ENCODE measurements around the gene CDH4. TPM values are rescaled to one million over a fixed set of nuclear protein-coding genes. Genes with fewer than 3 reads are reported as not detected.

CDH4 gene
- total RNA-seq, 2 donors from 2014 or later: 0.29 to 0.45 TPM

GRCh38 chr20:61573415-61574305 lies 321.6 kb downstream of the CDH4 start:
- no peak for ATAC-seq (replicated peaks)
- Mint-ChIP-seq H3K9me3 (no peaks in the 10 kb centered on the region), H3K27me3 (peaks cover 5% of the 10 kb centered on the region), H3K4me1 (no peaks in the 10 kb centered on the region), H3K4me3 (no peak overlapping the region), H3K27ac (no peak overlapping the region), H3K36me3 (ENCODE audit: low read depth) (no peaks in the 10 kb centered on the region)

GRCh38 chr20:61575151-61575937 lies 323.3 kb downstream of the CDH4 start:
- no peak for ATAC-seq (replicated peaks)
- Mint-ChIP-seq H3K36me3 (ENCODE audit: low read depth) (no peaks in the 10 kb centered on the region), H3K4me3 (no peak overlapping the region), H3K27me3 (peaks cover 5% of the 10 kb centered on the region), H3K4me1 (no peaks in the 10 kb centered on the region), H3K9me3 (no peaks in the 10 kb centered on the region), H3K27ac (no peak overlapping the region)

- Mint-ChIP-seq H3K4me3 (no peak overlapping the region), H3K27ac (no peak overlapping the region), H3K27me3 (peaks cover 5% of the 10 kb centered on the region), H3K36me3 (ENCODE audit: low read depth) (no peaks in the 10 kb centered on the region), H3K4me1 (no peaks in the 10 kb centered on the region), H3K9me3 (no peaks in the 10 kb centered on the region)
- ATAC-seq (replicated peaks): no peak
Measured at GRCh38 chr20:61576372-61576771, 324.3 kb downstream of the CDH4 start.

GRCh38 chr20:61577065-61577464 lies 325.0 kb downstream of the CDH4 start:
- Mint-ChIP-seq H3K4me1 (no peaks in the 10 kb centered on the region), H3K27me3 (peaks cover 6% of the 10 kb centered on the region), H3K9me3 (no peaks in the 10 kb centered on the region), H3K27ac (no peak overlapping the region), H3K36me3 (ENCODE audit: low read depth) (no peaks in the 10 kb centered on the region), H3K4me3 (no peak overlapping the region)
- no peak for ATAC-seq (replicated peaks)

- no peaks in the 10 kb centered on the region for H3K4me1 Mint-ChIP-seq
- H3K36me3 Mint-ChIP-seq (ENCODE audit: low read depth): no peaks in the 10 kb centered on the region
- ATAC-seq (replicated peaks): no peak
- peaks cover 10% of the 10 kb centered on the region for H3K27me3 Mint-ChIP-seq
- no peak overlapping the region for H3K4me3 Mint-ChIP-seq
- H3K27ac Mint-ChIP-seq: no peak overlapping the region
- H3K9me3 Mint-ChIP-seq: no peaks in the 10 kb centered on the region
Measured at GRCh38 chr20:61579908-61580307, 327.8 kb downstream of the CDH4 start.

GRCh38 chr20:61580958-61581824 lies 329.1 kb downstream of the CDH4 start:
- H3K4me1 Mint-ChIP-seq: no peaks in the 10 kb centered on the region
- no peak for ATAC-seq (replicated peaks)

GRCh38 chr20:61581825-61582188 lies 329.7 kb downstream of the CDH4 start:
- Mint-ChIP-seq H3K4me1 (no peaks in the 10 kb centered on the region), H3K27ac (no peak overlapping the region)
- no peak for ATAC-seq (replicated peaks)

More at GRCh38 chr20:61580958-61581824, 329.1 kb downstream of the CDH4 start:
- Mint-ChIP-seq H3K36me3 (ENCODE audit: low read depth) (no peaks in the 10 kb centered on the region), H3K4me3 (no peak overlapping the region), H3K27ac (no peak overlapping the region), H3K27me3 (peaks cover 10% of the 10 kb centered on the region), H3K9me3 (no peaks in the 10 kb centered on the region)

GRCh38 chr20:61582196-61582923 lies 330.3 kb downstream of the CDH4 start:
- H3K36me3 Mint-ChIP-seq (ENCODE audit: low read depth): no peaks in the 10 kb centered on the region
- no peaks in the 10 kb centered on the region for H3K9me3 Mint-ChIP-seq
- no peak overlapping the region for H3K4me3 Mint-ChIP-seq
- H3K4me1 Mint-ChIP-seq: no peaks in the 10 kb centered on the region
- ATAC-seq (replicated peaks): no peak
- H3K27ac Mint-ChIP-seq: no peak overlapping the region
- peaks cover 10% of the 10 kb centered on the region for H3K27me3 Mint-ChIP-seq

More at GRCh38 chr20:61581825-61582188, 329.7 kb downstream of the CDH4 start:
- Mint-ChIP-seq H3K4me3 (no peak overlapping the region), H3K9me3 (no peaks in the 10 kb centered on the region), H3K36me3 (ENCODE audit: low read depth) (no peaks in the 10 kb centered on the region), H3K27me3 (peaks cover 10% of the 10 kb centered on the region)

GRCh38 chr20:61583356-61583755 lies 331.3 kb downstream of the CDH4 start:
- Mint-ChIP-seq H3K4me3 (no peak overlapping the region), H3K9me3 (no peaks in the 10 kb centered on the region)
- ATAC-seq (replicated peaks): no peak

GRCh38 chr20:61584851-61585250 lies 332.8 kb downstream of the CDH4 start:
- no peaks in the 10 kb centered on the region for H3K36me3 Mint-ChIP-seq (ENCODE audit: low read depth)
- no peak overlapping the region for H3K4me3 Mint-ChIP-seq
- ATAC-seq (replicated peaks): no peak
- no peaks in the 10 kb centered on the region for H3K4me1 Mint-ChIP-seq
- no peak overlapping the region for H3K27ac Mint-ChIP-seq
- peaks cover 3% of the 10 kb centered on the region for H3K9me3 Mint-ChIP-seq
- H3K27me3 Mint-ChIP-seq: peaks cover 14% of the 10 kb centered on the region

More at GRCh38 chr20:61583356-61583755, 331.3 kb downstream of the CDH4 start:
- no peaks in the 10 kb centered on the region for H3K36me3 Mint-ChIP-seq (ENCODE audit: low read depth)
- H3K27ac Mint-ChIP-seq: no peak overlapping the region
- H3K4me1 Mint-ChIP-seq: no peaks in the 10 kb centered on the region
- H3K27me3 Mint-ChIP-seq: peaks cover 10% of the 10 kb centered on the region

GRCh38 chr20:61585764-61586163 lies 333.7 kb downstream of the CDH4 start:
- ATAC-seq (replicated peaks): no peak
- peaks cover 14% of the 10 kb centered on the region for H3K27me3 Mint-ChIP-seq
- no peaks in the 10 kb centered on the region for H3K4me1 Mint-ChIP-seq
- H3K36me3 Mint-ChIP-seq (ENCODE audit: low read depth): no peaks in the 10 kb centered on the region
- no peak overlapping the region for H3K27ac Mint-ChIP-seq
- H3K4me3 Mint-ChIP-seq: no peak overlapping the region
- H3K9me3 Mint-ChIP-seq: peaks cover 3% of the 10 kb centered on the region

GRCh38 chr20:61587036-61587435 lies 335.0 kb downstream of the CDH4 start:
- Mint-ChIP-seq H3K4me1 (no peaks in the 10 kb centered on the region), H3K4me3 (no peak overlapping the region), H3K36me3 (ENCODE audit: low read depth) (no peaks in the 10 kb centered on the region), H3K27ac (no peak overlapping the region), H3K9me3 (peaks cover 7% of the 10 kb centered on the region), H3K27me3 (peaks cover 14% of the 10 kb centered on the region)
- no peak for ATAC-seq (replicated peaks)

- peaks cover 6% of the 10 kb centered on the region for H3K27me3 Mint-ChIP-seq
- H3K36me3 Mint-ChIP-seq (ENCODE audit: low read depth): no peaks in the 10 kb centered on the region
- H3K9me3 Mint-ChIP-seq: peaks cover 7% of the 10 kb centered on the region
- no peak overlapping the region for H3K4me3 Mint-ChIP-seq
- no peak for ATAC-seq (replicated peaks)
- no peaks in the 10 kb centered on the region for H3K4me1 Mint-ChIP-seq
- no peak overlapping the region for H3K27ac Mint-ChIP-seq
Measured at GRCh38 chr20:61587681-61588289, 335.7 kb downstream of the CDH4 start.
